T-cell (primary cell): ENCODE results near the gene CSRP3. TPM values are rescaled to one million over a fixed set of nuclear protein-coding genes. Genes with fewer than 3 reads are reported as not detected.

Source experiments
- ATAC-seq, 4 experiments: fragments of 200-7000 bp in 3 of 4; fragments of 150-1000 bp in 1 of 4; cut with Tn5 transposase; replicated peaks in 1 of 4; 1 replicate in 3 of 4; 2 replicates in 1 of 4; pipeline ENCODE4 v1.10.0; 2021; ENCODE audit warnings: moderate library complexity in 3 of 4, mild to moderate bottlenecking in 2 of 4, moderate number of reproducible peaks in 1 of 4
- CTCF ChIA-PET, 2 donors: fragments of 300-600 bp; sonication (Branson Sonifier 250); formaldehyde crosslinking; loops; one replicate each; lab custom pipeline; 2022; ENCODE audit warnings: antibody characterized with exemption in 2 of 2; lab: Charles Lee
- POLR2A ChIA-PET, 2 donors: fragments of 300-600 bp; sonication (Branson Sonifier 250); formaldehyde crosslinking; loops; one replicate each; lab custom pipeline; 2022; ENCODE audit warnings: antibody characterized with exemption in 2 of 2; lab: Charles Lee
- DNase-seq, 35 experiments: peaks; one replicate each; pipeline versions ENCODE4 v3.0.0 to v3.0.0-alpha.2; 2013 to 2023
- H3K27ac ChIP-seq: one replicate; pipeline ENCODE4 v1.5.1; 2013; ENCODE audit warnings: low read length
- H3K27me3 ChIP-seq, 2 experiments: replicated peaks in 1 of 2; 1 replicate in 1 of 2; 2 replicates in 1 of 2; pipeline versions ENCODE4 v1.6.1 to v1.7.0; 2013; ENCODE audit warnings: low read length in 1 of 2, mixed read lengths in 1 of 2; ENCODE audit not compliant: control insufficient read depth in 2 of 2, insufficient read depth in 2 of 2; ENCODE audit errors: extremely low read depth in 1 of 2
- H3K36me3 ChIP-seq, 2 donors: 1 replicate in 1 of 2; 2 replicates in 1 of 2; pipeline versions ENCODE4 v1.6.1 to v1.7.0; 2013; ENCODE audit warnings: low read length in 1 of 2; ENCODE audit not compliant: control insufficient read depth in 2 of 2, insufficient read depth in 1 of 2; ENCODE audit errors: extremely low read depth in 1 of 2
- H3K4me1 ChIP-seq, 2 experiments: 1 replicate in 1 of 2; 2 replicates in 1 of 2; pipeline versions ENCODE4 v1.6.1 to v1.7.0; 2013; ENCODE audit warnings: low read length in 2 of 2, mixed read lengths in 1 of 2; ENCODE audit not compliant: insufficient read depth in 2 of 2, control insufficient read depth in 1 of 2; ENCODE audit errors: extremely low read depth in 1 of 2
- H3K4me3 ChIP-seq, 2 donors: 1 replicate in 1 of 2; 2 replicates in 1 of 2; pipeline versions ENCODE4 v1.5.1 to v1.7.0; 2013; ENCODE audit warnings: mild to moderate bottlenecking in 2 of 2, low read length in 1 of 2, moderate library complexity in 1 of 2; ENCODE audit not compliant: control insufficient read depth in 1 of 2; ENCODE audit errors: extremely low read depth in 1 of 2
- H3K9me3 ChIP-seq: 2 replicates; pipeline ENCODE4 v1.7.0; 2013
- H3K27ac Mint-ChIP-seq, 2 donors: one replicate each; pipeline ENCODE4 v1.8.0; 2020 to 2021; ENCODE audit warnings: mild to moderate bottlenecking in 2 of 2, mixed read lengths in 2 of 2
- H3K27me3 Mint-ChIP-seq, 2 donors: one replicate each; pipeline ENCODE4 v1.8.0; 2021 to 2022; ENCODE audit warnings: mixed read lengths in 2 of 2
- H3K36me3 Mint-ChIP-seq: one replicate; pipeline ENCODE4 v1.8.0; 2021; ENCODE audit warnings: mixed read lengths
- H3K4me1 Mint-ChIP-seq, 3 donors: one replicate each; pipeline ENCODE4 v1.8.0; 2020 to 2022; ENCODE audit warnings: mixed read lengths in 3 of 3, mild to moderate bottlenecking in 1 of 3
- H3K4me3 Mint-ChIP-seq, 3 donors: one replicate each; pipeline ENCODE4 v1.8.0; 2020 to 2022; ENCODE audit warnings: mild to moderate bottlenecking in 3 of 3, mixed read lengths in 3 of 3, moderate library complexity in 3 of 3
- H3K9me3 Mint-ChIP-seq, 3 donors: one replicate each; pipeline ENCODE4 v1.8.0; 2020 to 2022; ENCODE audit warnings: mixed read lengths in 3 of 3
- WGBS: methylation state at CpG from one replicate; pipeline ENCODE4 v1.1.5; 2013; ENCODE audit warnings: missing lambda C conversion rate; ENCODE audit not compliant: insufficient coverage; 5-methylcytosine and 5-hydroxymethylcytosine counted together
- total RNA-seq, 35 experiments: library from RNA in 6 of 35; stranded (reverse) in 6 of 35; fragments of 120-200 nt in 1 of 35; gene quantifications; one replicate each; pipeline versions ENCODE4 v1.2.1 to v1.2.4 and lab custom pipeline; 2013 to 2026

CSRP3 gene
- total RNA-seq (not detected), total RNA-seq (lab: John Stamatoyannopoulos, UW) (0 reads per million in 29 experiments)
- total RNA-seq (2013): 0.37 TPM

- DNase-seq (no peak), ATAC-seq (no peak)
- Histone ChIP-seq H3K36me3 (no peaks in the 10 kb centered on the region), H3K27me3 (peaks cover 0 to 10% of the 10 kb centered on the region in 2 experiments), H3K9me3 (no peaks in the 10 kb centered on the region), H3K4me3 (no peak within 1 kb of the TSS), H3K4me1 (no peaks in the 10 kb centered on the region), H3K27ac (no peak within 1 kb of the TSS)
- H3K9me3 Mint-ChIP-seq: no peaks in the 10 kb centered on the region
- no peak within 1 kb of the TSS for H3K27ac Mint-ChIP-seq
- H3K4me1 Mint-ChIP-seq: no peaks in the 10 kb centered on the region
- H3K27me3 Mint-ChIP-seq: peaks cover 5 to 11% of the 10 kb centered on the region in 2 donors
- POLR2A ChIA-PET: interaction anchor here in 1 of 2 donors (0.6 kb wide), 2 partner anchors 13 to 1935 kb away, joined by 3 read pairs; no protein-coding TSS in a partner anchor
- H3K4me3 Mint-ChIP-seq: no peak within 1 kb of the TSS
- H3K36me3 Mint-ChIP-seq: no peaks in the 10 kb centered on the region
- CTCF ChIA-PET: no interaction called here
- WGBS: no CpG with 5 or more reads among the region's 7 CpGs
Measured at GRCh38 chr11:19201737-19202605, at the start of gene CSRP3. CSRP3 (minus strand) TSS chr11:19201983; CDS start chr11:19192448, 9,535 bp downstream.

GRCh38 chr11:19251577-19251976 lies 49.8 kb upstream of the CSRP3 start:
- ATAC-seq (no peak), DNase-seq (no peak)
- POLR2A ChIA-PET: no interaction called here
- Mint-ChIP-seq H3K36me3 (no peaks in the 10 kb centered on the region), H3K4me3 (no peak overlapping the region), H3K27me3 (peaks cover 16 to 18% of the 10 kb centered on the region in 2 donors), H3K4me1 (no peaks in the 10 kb centered on the region), H3K9me3 (peaks cover 0 to 8% (median 8%) of the 10 kb centered on the region in 3 donors), H3K27ac (no peak overlapping the region)
- no peaks in the 10 kb centered on the region for H3K9me3 ChIP-seq
- H3K4me1 ChIP-seq: no peaks in the 10 kb centered on the region
- H3K27me3 ChIP-seq: peaks cover 0 to 4% of the 10 kb centered on the region in 2 experiments
- H3K4me3 ChIP-seq: no peak overlapping the region
- H3K27ac ChIP-seq: no peak overlapping the region
- no peaks in the 10 kb centered on the region for H3K36me3 ChIP-seq
- CTCF ChIA-PET: interaction anchor here (0.6 to 1.9 kb wide), 3 partner anchors 9 to 1994 kb away, joined by 3 to 4 read pairs (median 4); no protein-coding TSS in a partner anchor

- Mint-ChIP-seq H3K27me3 (peaks cover 49 to 55% of the 10 kb centered on the region in 2 donors), H3K36me3 (no peaks in the 10 kb centered on the region), H3K4me3 (no peak overlapping the region), H3K27ac (no peak overlapping the region), H3K4me1 (peaks cover 8 to 9% (median 9%) of the 10 kb centered on the region in 3 donors), H3K9me3 (peaks cover 0 to 8% (median 4%) of the 10 kb centered on the region in 3 donors)
- H3K4me3 ChIP-seq: no peak overlapping the region
- peaks cover 2 to 10% of the 10 kb centered on the region in 2 experiments for H3K4me1 ChIP-seq
- ATAC-seq (no peak), DNase-seq (no peak)
- CTCF ChIA-PET: no interaction called here
- H3K36me3 ChIP-seq: no peaks in the 10 kb centered on the region
- H3K9me3 ChIP-seq: no peaks in the 10 kb centered on the region
- H3K27me3 ChIP-seq: peaks cover 2 to 29% of the 10 kb centered on the region in 2 experiments
- 88% methylated on average over 1 of the region's 1 CpG for WGBS
- H3K27ac ChIP-seq: no peak overlapping the region
- POLR2A ChIA-PET: no interaction called here
Measured at GRCh38 chr11:19246816-19247215, 45.0 kb upstream of the CSRP3 start.

- no peaks in the 10 kb centered on the region for H3K9me3 ChIP-seq
- peaks cover 2 to 18% of the 10 kb centered on the region in 2 experiments for H3K4me1 ChIP-seq
- ChIA-PET POLR2A (no interaction called here), CTCF (no interaction called here)
- H3K27me3 Mint-ChIP-seq: peaks cover 49 to 59% of the 10 kb centered on the region in 2 donors
- H3K4me3 Mint-ChIP-seq: no peak overlapping the region
- no peak overlapping the region for H3K27ac Mint-ChIP-seq
- peaks cover 2 to 41% of the 10 kb centered on the region in 2 experiments for H3K27me3 ChIP-seq
- WGBS: 100% methylated on average over 4 of the region's 5 CpGs
- H3K27ac ChIP-seq: no peak overlapping the region
- H3K4me1 Mint-ChIP-seq: peaks cover 9 to 15% (median 11%) of the 10 kb centered on the region in 3 donors
- DNase-seq (no peak), ATAC-seq (no peak)
- H3K4me3 ChIP-seq: no peak overlapping the region
- peaks cover 0 to 8% (median 4%) of the 10 kb centered on the region in 3 donors for H3K9me3 Mint-ChIP-seq
- no peaks in the 10 kb centered on the region for H3K36me3 Mint-ChIP-seq
- no peaks in the 10 kb centered on the region for H3K36me3 ChIP-seq
Measured at GRCh38 chr11:19245351-19245750, 43.6 kb upstream of the CSRP3 start.

- ChIA-PET CTCF (no interaction called here), POLR2A (no interaction called here)
- no peak overlapping the region for H3K27ac Mint-ChIP-seq
- H3K4me3 Mint-ChIP-seq: no peak overlapping the region
- WGBS: 84% methylated on average over 2 of the region's 2 CpGs
- no peaks in the 10 kb centered on the region for H3K9me3 ChIP-seq
- peaks cover 47 to 63% of the 10 kb centered on the region in 2 donors for H3K27me3 Mint-ChIP-seq
- DNase-seq: no peak
- no peak overlapping the region for H3K27ac ChIP-seq
- H3K36me3 Mint-ChIP-seq: no peaks in the 10 kb centered on the region
- H3K9me3 Mint-ChIP-seq: peaks cover 0 to 6% (median 4%) of the 10 kb centered on the region in 3 donors
- H3K4me1 ChIP-seq: peaks cover 5 to 20% of the 10 kb centered on the region in 2 experiments
- H3K4me3 ChIP-seq: no peak overlapping the region
- H3K27me3 ChIP-seq: peaks cover 2 to 43% of the 10 kb centered on the region in 2 experiments
- H3K36me3 ChIP-seq: no peaks in the 10 kb centered on the region
- no peak for ATAC-seq
- peaks cover 9 to 18% (median 15%) of the 10 kb centered on the region in 3 donors for H3K4me1 Mint-ChIP-seq
Measured at GRCh38 chr11:19244621-19245020, 42.8 kb upstream of the CSRP3 start.

- Histone ChIP-seq H3K27ac (no peak overlapping the region), H3K4me1 (peaks cover 5 to 20% of the 10 kb centered on the region in 2 experiments), H3K4me3 (no peak overlapping the region), H3K36me3 (no peaks in the 10 kb centered on the region), H3K9me3 (no peaks in the 10 kb centered on the region), H3K27me3 (peaks cover 2 to 43% of the 10 kb centered on the region in 2 experiments)
- Mint-ChIP-seq H3K4me1 (peaks cover 9 to 20% (median 15%) of the 10 kb centered on the region in 3 donors), H3K27ac (no peak overlapping the region), H3K36me3 (no peaks in the 10 kb centered on the region), H3K27me3 (peaks cover 43 to 63% of the 10 kb centered on the region in 2 donors), H3K4me3 (no peak overlapping the region), H3K9me3 (peaks cover 0 to under 1% (median 0%) of the 10 kb centered on the region in 3 donors)
- DNase-seq: no peak
- WGBS: no CpG with 5 or more reads among the region's 6 CpGs
- ChIA-PET POLR2A (no interaction called here), CTCF (no interaction called here)
- no peak for ATAC-seq
Measured at GRCh38 chr11:19244084-19244483, 42.3 kb upstream of the CSRP3 start.
